GM19099 (cell line): ENCODE data around the gene CDCA7.

ENCODE experiments used
- POLR2A ChIP-seq: IDR thresholded peaks from 3 replicates; pipeline ENCODE4 v1.6.1; 2011; ENCODE audit warnings: low read depth; ENCODE audit not compliant: insufficient read length; ENCODE audit errors: extremely low read depth

The CDCA7 gene

GRCh38 chr2:173417802-173418201, 63.1 kb downstream of the CDCA7 start:
- no peak for TF ChIP-seq POLR2A
